ENCODE measurements around the gene PSME4. TPM values are rescaled to one million over a fixed set of nuclear protein-coding genes. Genes with fewer than 3 reads are reported as not detected.
"Not testable (repeated sequence)": the region's sequence is repeated elsewhere in the genome, so short reads cannot be mapped to it uniquely, and the experiment has no call there.

The PSME4 gene
- total RNA-seq, 4 donors from 2014 or later = 20.0 to 94.5 (median 78.8) TPM

DNA sequence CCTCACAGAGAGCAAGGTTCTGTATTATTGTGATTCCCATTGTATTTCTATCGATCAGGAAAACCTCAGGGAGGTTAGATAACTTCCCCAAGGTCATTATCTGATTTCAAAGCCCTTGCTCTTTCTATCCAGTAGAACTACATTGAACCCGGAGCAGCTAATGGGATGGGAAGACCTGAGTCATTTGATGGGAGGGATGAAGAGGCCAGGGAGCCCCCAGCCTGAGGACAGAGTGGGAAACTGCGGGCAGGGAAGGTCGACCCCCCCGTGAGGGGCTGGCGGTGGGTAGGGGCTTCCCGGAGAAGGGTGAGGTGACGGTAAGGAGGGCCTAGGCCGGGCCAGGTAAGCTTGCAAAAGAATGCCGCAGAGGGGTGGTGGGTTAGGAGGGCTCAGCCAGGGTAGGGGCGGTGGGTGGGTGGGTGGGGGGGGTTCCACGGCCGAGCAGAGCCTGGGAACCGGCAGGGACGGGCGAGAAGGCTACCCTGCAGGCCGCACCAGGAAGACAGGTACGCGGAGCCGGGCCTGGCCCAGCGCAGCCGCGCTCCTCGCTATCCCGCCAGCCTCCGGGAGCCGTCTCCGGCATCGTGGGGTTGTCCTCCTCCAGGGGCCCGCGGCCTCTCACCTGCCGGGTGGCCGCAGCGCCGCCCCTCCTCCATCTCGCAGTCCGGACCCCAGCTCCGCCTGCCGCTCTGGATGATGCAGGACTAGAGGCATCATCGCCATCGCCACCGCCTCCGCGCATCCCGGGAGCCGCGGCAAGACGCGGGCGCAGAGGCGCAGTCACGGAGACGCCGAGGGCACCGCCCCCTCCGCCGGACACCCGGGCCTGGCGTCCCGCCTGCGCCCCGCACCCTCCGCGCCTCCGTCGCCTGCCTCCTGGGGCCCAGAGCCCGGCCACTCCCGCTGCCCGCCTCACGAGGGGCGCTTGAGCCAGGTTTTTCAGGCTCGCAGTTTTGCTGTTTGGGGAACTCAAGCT is 111.3 kb downstream of the PSME4 start, which contains the start of gene GPR75:
Gene GPR75 (minus strand): TSS at position 762 of the 976 bp plus-strand sequence. CDS start 5,211 bp downstream, outside the sequence.
- peak within 1 kb of the TSS; percentile 15 to 47 for H3K4me3 ChIP-seq
- peak within 1 kb of the TSS in 1 of 2 donors; percentile 17 for H3K27ac ChIP-seq
- TF ChIP-seq, protein P1, sequence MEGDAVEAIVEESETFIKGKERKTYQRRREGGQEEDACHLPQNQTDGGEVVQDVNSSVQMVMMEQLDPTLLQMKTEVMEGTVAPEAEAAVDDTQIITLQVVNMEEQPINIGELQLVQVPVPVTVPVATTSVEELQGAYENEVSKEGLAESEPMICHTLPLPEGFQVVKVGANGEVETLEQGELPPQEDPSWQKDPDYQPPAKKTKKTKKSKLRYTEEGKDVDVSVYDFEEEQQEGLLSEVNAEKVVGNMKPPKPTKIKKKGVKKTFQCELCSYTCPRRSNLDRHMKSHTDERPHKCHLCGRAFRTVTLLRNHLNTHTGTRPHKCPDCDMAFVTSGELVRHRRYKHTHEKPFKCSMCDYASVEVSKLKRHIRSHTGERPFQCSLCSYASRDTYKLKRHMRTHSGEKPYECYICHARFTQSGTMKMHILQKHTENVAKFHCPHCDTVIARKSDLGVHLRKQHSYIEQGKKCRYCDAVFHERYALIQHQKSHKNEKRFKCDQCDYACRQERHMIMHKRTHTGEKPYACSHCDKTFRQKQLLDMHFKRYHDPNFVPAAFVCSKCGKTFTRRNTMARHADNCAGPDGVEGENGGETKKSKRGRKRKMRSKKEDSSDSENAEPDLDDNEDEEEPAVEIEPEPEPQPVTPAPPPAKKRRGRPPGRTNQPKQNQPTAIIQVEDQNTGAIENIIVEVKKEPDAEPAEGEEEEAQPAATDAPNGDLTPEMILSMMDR (IDR thresholded peaks at IDR 0.05) = no peak
- TF ChIP-seq POLR2A (IDR thresholded peaks at IDR 0.05) = no peak
- H3K4me1 ChIP-seq = no peaks in the 10 kb centered on the region
- no peaks in the 10 kb centered on the region for H3K27me3 ChIP-seq
- intact Hi-C loops (cut with DNase I; ENCODE audit: low total_unique reads) = no loop called here
- H3K36me3 ChIP-seq = no peaks in the 10 kb centered on the region
- DNase-seq = peak in 1 of 2 donors; percentile 20
- no peaks in the 10 kb centered on the region for H3K9me3 ChIP-seq

DNA sequence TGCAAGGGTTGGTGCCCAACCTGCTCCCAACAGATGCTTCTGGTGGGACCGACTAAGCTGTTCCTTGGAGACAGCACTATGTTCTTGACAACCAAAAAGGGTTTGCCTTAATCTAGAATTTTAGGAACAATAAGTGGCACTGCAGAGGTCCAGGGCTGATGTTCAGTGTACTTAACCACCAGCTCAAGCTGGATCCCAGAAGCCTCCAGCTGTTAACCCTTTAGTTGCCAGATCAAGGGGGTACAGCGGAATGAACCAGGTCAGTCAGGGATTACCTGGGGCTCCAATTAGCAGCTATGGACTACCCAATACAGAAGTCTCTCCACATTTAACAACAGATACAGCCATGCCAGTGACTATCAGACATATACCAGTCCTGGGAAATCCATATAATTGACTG is 114.5 kb downstream of the PSME4 start:
- intact Hi-C loops (cut with DNase I; ENCODE audit: low total_unique reads) = no loop called here
- TF ChIP-seq POLR2A (IDR thresholded peaks at IDR 0.05) = no peak
- TF ChIP-seq, protein P1 (IDR thresholded peaks at IDR 0.05) = no peak
- no peaks in the 10 kb centered on the region for H3K27me3 ChIP-seq

DNA sequence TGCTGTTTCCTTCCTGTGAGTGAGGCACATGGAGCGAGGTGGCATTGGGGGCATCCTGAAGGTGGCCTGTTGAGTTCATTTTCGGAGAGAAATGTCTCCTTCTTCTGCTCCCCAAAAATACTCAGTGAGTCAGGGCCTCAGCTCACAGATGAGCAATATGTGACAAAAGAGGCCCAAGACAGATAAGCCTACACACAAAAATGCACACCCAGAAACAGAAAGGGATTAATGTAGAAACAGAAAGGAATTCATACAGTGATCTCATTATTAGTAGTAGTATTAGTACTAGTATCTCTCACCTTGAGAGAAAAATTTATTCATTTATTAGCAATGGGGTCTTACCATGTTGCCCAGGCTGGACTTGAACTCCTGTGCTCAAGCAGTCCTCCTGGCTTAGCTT is 116.1 kb downstream of the PSME4 start:
- H3K9me3 ChIP-seq = no peaks in the 10 kb centered on the region
- no peaks in the 10 kb centered on the region for H3K36me3 ChIP-seq
- intact Hi-C loops (cut with DNase I; ENCODE audit: low total_unique reads) = no loop called here
- DNase-seq = no peak
- H3K4me1 ChIP-seq = no peaks in the 10 kb centered on the region
- H3K4me3 ChIP-seq = no peak overlapping the region
- H3K27me3 ChIP-seq = no peaks in the 10 kb centered on the region
- no peak for TF ChIP-seq POLR2A (IDR thresholded peaks at IDR 0.05)
- TF ChIP-seq, protein P1 (IDR thresholded peaks at IDR 0.05) = no peak
- no peak overlapping the region for H3K27ac ChIP-seq

More for the DNA sequence above, 114.5 kb downstream of the PSME4 start:
- no peak overlapping the region for H3K4me3 ChIP-seq
- no peak overlapping the region for H3K27ac ChIP-seq
- H3K9me3 ChIP-seq = no peaks in the 10 kb centered on the region
- H3K4me1 ChIP-seq = no peaks in the 10 kb centered on the region
- no peaks in the 10 kb centered on the region for H3K36me3 ChIP-seq
- DNase-seq = no peak

DNA sequence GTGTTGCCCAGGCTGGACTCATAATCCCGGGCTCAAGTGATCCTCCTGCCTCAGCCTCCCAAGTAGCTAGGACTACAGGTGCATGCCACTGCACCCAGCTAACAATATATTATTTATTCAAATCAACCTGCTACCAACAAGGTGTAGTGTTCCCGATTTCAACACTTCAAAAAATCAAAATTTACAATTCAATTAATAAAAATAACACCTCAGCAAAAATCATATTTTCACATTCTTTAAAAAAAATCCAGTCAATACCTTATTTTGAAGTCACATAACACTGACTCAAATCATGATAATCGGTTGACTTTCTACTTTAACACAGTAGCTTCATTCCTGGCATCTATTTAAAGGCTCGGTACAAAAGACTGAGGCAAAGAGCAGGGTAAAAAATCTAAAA is 118.3 kb downstream of the PSME4 start:
- H3K36me3 ChIP-seq = no peaks in the 10 kb centered on the region
- no peak overlapping the region for H3K27ac ChIP-seq
- DNase-seq = no peak
- intact Hi-C loops (cut with DNase I; ENCODE audit: low total_unique reads) = no loop called here
- no peaks in the 10 kb centered on the region for H3K27me3 ChIP-seq
- no peaks in the 10 kb centered on the region for H3K4me1 ChIP-seq
- no peak overlapping the region for H3K4me3 ChIP-seq
- no peaks in the 10 kb centered on the region for H3K9me3 ChIP-seq
- no peak for TF ChIP-seq POLR2A (IDR thresholded peaks at IDR 0.05)
- TF ChIP-seq, protein P1 (IDR thresholded peaks at IDR 0.05) = no peak

DNA sequence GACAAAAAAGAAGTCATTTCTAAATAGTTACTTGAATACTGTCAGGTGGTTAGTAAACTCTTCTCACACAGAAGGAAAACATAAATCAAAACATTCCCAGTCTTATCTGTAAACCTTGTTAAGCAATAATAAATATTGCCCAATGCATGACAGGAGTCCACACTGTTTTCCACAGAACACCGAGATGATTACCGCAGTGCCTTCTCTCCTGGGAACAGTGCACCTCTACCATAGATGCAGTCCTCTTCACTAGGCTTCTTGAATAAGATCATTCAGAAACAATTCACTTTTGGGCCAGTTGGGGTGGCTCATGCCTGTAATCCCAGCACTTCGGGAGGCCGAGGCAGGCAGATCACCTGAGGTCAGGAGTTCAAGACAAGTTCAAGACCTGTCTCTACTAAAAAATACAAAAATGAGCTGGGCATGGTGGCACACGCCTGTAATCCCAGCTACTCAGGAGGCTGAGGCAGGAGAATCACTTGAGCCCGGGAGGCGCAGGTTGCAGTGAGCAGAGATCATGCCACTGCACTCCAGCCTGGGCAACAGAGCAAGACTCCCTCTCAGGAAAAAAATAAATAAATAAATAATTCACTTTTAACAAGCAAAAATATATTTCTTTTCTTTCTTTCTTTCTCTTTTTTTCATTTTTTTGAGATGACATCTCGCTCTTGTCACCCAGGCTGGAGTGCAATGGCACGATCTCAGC is 119.6 kb downstream of the PSME4 start:
- H3K27me3 ChIP-seq; DNase-seq; H3K27ac ChIP-seq; H3K4me1 ChIP-seq; H3K4me3 ChIP-seq; H3K36me3 ChIP-seq; intact Hi-C loops (cut with DNase I; ENCODE audit: low total_unique reads); H3K9me3 ChIP-seq: not testable (repeated sequence)
